Skeletal muscle cell (primary cell): ENCODE measurements around the gene C20orf144.

Experiments
- DNase-seq: peaks from one replicate; pipeline ENCODE4 v3.0.0-alpha.2; 2010; ENCODE audit warnings: low read depth
- H3K4me3 ChIP-seq: 2 replicates; pipeline ENCODE4 v1.5.1; 2011; ENCODE audit warnings: low read depth, mild to moderate bottlenecking, control low read depth, low read length, moderate library complexity

Gene C20orf144

GRCh38 chr20:33663161-33664084, 1.3 kb downstream of the C20orf144 start:
- DNase-seq = no peak
- H3K4me3 ChIP-seq = peak overlapping the region; percentile 73

DNA sequence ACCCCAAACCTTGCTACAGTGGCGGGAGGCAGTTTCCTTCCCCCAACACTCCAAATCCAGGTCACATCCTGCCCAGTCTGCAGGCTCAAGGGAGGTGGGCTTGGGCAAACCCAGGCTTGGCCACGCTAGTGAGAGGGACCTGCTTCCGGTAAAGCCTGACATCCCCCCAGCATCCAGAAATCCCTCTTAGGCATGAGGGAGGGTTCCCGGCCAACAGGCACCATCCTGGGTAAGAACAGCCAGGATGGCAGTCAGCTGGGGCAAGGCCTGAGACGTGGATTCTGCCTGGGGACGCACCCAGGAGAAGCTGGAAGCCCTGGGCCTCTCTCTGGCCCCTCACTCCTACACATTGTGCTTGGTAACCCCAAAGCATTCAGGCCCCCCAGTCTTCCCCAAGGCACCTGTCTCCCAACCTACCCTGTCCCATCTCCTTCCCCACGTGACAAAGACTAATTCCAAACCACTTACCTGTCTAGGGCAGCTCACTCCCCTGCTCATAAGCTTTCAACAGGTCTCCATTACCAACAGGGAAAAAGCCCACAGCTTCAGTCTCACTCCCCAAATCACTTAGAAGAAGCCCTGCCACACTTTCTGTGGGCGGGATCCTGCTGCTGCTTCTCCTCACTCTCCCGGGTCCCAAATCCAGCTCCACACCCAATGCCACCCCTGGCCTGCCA, 2.1 kb downstream of the C20orf144 start:
- DNase-seq = no peak
- H3K4me3 ChIP-seq = peak overlapping the region; percentile 73

DNA sequence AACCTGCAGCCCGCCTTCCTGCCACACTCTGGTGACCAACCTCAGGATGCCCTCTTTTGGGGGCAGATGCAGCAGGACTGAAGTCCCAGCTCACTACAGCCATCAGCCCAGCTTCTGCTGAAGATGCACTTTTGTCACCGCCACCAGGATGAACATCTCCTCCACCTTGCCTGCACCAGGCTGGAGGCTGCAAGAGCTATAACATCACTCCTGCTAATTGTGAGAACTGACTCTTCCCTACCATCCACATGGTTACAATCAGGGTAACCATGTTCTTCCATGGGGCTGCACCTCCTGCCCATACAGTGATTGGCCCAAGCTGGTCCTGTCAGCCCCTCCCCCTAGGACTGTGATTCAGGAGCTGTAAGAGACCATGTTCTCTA, 2.6 kb downstream of the C20orf144 start:
- no peak overlapping the region for H3K4me3 ChIP-seq
- no peak for DNase-seq

GRCh38 chr20:33666293-33667244, 4.4 kb downstream of the C20orf144 start, which contains the start of gene ACTL10:
Gene ACTL10, plus strand, starts transcription at chr20:33666943. Its CDS starts 555 bp downstream, at chr20:33667498.
- peak within 1 kb of the TSS; percentile 54 for H3K4me3 ChIP-seq
- DNase-seq = peak; percentile 88

GRCh38 chr20:33667245-33667675, 5.1 kb downstream of the C20orf144 start:
- peak overlapping the region; percentile 54 for H3K4me3 ChIP-seq
- DNase-seq = no peak

GRCh38 chr20:33667676-33668465, 5.7 kb downstream of the C20orf144 start:
- peak overlapping the region; percentile 54 for H3K4me3 ChIP-seq
- no peak for DNase-seq

GRCh38 chr20:33668466-33669155, 6.5 kb downstream of the C20orf144 start:
- H3K4me3 ChIP-seq = no peak overlapping the region
- no peak for DNase-seq

DNA sequence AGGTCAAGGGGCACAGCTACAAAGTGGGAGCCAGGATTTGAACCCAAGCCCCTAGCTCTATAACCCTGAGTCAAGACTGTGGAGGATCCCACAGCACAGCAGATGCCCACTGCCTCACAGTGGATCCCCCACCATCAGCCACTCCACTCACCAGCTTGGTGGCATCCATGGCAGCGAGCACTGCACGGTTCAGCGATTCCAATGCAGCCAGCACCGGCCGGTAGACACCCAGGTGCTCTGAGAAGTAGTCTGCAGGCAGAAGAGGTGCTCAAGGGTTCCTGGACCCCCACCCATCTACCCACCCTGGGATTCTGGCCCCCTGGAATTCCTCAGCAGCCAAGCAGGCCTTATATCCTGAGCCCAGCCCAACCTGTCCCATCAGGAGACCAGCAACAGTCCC, 7.1 kb downstream of the C20orf144 start:
- DNase-seq = no peak
- no peak overlapping the region for H3K4me3 ChIP-seq

GRCh38 chr20:33669873-33670640, 7.9 kb downstream of the C20orf144 start:
- H3K4me3 ChIP-seq = no peak overlapping the region
- no peak for DNase-seq

- no peak overlapping the region for H3K4me3 ChIP-seq
- no peak for DNase-seq
These were observed 8.8 kb downstream of the C20orf144 start for GRCh38 chr20:33670715-33671499.

GRCh38 chr20:33671573-33672288, 9.6 kb downstream of the C20orf144 start:
- no peak for DNase-seq
- no peak overlapping the region for H3K4me3 ChIP-seq

DNA sequence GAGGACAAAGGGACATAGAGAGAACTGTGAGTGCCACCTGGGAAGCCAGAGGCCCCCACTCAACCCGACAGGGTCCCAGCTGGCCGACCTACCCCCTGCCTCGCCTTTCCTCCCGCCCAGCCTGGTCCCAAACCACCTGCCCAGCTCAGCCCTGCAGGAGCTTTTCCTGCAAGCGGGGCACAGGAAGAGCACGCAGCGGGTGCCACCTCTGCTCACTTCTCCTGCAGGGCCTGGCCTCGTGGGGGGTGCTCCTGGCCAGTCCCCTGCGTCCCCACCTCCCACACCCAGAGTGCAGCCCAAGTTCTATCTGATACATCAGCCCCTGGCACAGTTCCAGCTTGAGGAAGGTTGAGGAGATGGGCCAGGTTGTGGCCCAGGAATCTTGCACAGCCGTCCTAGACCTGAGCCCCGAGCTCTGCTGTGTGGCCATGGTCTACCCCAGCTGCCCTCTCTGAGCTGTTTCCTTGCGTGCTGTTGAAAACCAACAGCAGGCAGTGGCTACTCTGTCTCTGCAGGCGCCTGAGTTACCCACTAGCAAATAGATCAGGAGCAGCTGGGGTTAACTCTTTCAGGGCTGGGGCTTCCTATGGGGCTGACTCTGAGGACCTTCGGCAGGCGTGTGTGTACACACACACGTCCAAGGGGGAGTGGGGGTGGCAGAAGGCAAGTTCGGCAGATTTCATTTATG, 10.4 kb downstream of the C20orf144 start:
- DNase-seq = no peak
- peak overlapping the region; percentile 71 for H3K4me3 ChIP-seq

DNA sequence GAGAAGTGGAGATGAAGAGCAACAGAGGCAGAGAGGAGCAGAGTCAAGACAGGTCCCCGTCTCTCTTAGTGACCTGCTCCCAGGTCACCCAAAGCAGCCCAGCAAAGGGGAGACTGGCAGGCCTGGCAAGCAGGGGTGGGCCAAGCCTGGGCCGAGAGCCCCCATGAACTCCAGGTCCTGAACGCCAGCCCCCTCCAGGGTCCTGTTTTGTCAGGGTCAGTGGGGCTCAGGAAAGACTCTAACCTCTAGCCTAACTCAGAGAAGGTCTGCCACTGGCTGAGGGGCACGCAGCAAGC, 10.9 kb downstream of the C20orf144 start:
- DNase-seq = no peak
- H3K4me3 ChIP-seq = peak overlapping the region; percentile 71

GRCh38 chr20:33673410-33674293, 11.5 kb downstream of the C20orf144 start:
- DNase-seq = no peak
- H3K4me3 ChIP-seq = peak overlapping the region; percentile 71
